ENCODE measurements around the gene TEAD3. TPM values are rescaled to one million over a fixed set of nuclear protein-coding genes. Genes with fewer than 3 reads are reported as not detected.
"Not testable (repeated sequence)": the region's sequence is repeated elsewhere in the genome, so short reads cannot be mapped to it uniquely, and the experiment has no call there.

Gene TEAD3
- total RNA-seq, 4 donors from 2014 or later, result 11.5 to 14.8 (median 13.5) TPM

DNA sequence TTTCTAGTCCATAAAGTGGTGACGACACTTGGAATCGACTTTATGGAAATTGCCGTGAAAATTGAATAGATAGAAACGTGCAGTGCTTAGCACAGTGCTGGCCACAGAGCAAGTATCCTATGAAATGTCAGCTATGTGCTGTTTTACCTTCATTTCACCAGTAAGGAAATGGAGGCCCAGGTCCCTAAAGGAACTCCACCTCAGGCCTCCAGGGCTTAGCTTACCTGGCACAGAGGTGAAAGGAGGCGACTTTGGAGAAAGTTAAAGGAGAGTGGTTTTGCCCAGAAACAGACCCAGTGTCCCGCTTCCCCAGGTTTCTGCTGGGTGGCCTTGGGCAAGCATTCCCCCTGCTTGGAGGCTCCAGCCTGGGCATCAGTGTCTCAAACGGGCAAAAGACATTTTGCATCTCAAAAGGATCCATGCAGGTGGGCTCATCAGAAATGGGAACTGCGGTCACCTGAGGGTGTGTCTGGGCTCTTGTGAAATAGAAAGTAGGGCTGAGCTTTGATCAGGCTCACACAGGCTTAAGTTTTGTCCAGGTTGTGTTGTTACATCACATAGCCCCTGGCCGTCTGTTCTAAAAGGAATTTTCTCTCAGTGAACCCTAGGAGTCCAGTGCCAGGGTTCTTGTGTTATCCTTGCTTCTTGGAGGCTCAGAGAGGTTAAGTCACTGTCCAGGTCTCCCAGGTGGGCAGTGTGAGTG, 22.6 kb upstream of the TEAD3 start:
- no peak for ATAC-seq
- intact Hi-C loops (cut with DNase I; ENCODE audit: low total_unique reads), result no loop called here
- no peaks in the 10 kb centered on the region for H3K36me3 ChIP-seq
- H3K4me1 ChIP-seq, result no peaks in the 10 kb centered on the region
- H3K27ac ChIP-seq, result no peak overlapping the region
- no peak for DNase-seq
- no peak overlapping the region for H3K4me3 ChIP-seq
- no peaks in the 10 kb centered on the region for H3K9me3 ChIP-seq
- no peaks in the 10 kb centered on the region for H3K27me3 ChIP-seq
- TF ChIP-seq POLR2A (IDR thresholded peaks at IDR 0.05), result no peak
- TF ChIP-seq, protein P1, sequence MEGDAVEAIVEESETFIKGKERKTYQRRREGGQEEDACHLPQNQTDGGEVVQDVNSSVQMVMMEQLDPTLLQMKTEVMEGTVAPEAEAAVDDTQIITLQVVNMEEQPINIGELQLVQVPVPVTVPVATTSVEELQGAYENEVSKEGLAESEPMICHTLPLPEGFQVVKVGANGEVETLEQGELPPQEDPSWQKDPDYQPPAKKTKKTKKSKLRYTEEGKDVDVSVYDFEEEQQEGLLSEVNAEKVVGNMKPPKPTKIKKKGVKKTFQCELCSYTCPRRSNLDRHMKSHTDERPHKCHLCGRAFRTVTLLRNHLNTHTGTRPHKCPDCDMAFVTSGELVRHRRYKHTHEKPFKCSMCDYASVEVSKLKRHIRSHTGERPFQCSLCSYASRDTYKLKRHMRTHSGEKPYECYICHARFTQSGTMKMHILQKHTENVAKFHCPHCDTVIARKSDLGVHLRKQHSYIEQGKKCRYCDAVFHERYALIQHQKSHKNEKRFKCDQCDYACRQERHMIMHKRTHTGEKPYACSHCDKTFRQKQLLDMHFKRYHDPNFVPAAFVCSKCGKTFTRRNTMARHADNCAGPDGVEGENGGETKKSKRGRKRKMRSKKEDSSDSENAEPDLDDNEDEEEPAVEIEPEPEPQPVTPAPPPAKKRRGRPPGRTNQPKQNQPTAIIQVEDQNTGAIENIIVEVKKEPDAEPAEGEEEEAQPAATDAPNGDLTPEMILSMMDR (IDR thresholded peaks at IDR 0.05 in 4 of 5, conservative IDR thresholded peaks at IDR 0.05 in 1 of 5), result no peak
- in situ Hi-C loops (cut with MboI; ENCODE audit: low sequenced_read_pairs in 4 of 4), result loop anchor here (5.0 kb wide), 1 partner anchor 218 kb away; the partner anchor contains the start of gene ARMC12 (in 4 of the 4)

DNA sequence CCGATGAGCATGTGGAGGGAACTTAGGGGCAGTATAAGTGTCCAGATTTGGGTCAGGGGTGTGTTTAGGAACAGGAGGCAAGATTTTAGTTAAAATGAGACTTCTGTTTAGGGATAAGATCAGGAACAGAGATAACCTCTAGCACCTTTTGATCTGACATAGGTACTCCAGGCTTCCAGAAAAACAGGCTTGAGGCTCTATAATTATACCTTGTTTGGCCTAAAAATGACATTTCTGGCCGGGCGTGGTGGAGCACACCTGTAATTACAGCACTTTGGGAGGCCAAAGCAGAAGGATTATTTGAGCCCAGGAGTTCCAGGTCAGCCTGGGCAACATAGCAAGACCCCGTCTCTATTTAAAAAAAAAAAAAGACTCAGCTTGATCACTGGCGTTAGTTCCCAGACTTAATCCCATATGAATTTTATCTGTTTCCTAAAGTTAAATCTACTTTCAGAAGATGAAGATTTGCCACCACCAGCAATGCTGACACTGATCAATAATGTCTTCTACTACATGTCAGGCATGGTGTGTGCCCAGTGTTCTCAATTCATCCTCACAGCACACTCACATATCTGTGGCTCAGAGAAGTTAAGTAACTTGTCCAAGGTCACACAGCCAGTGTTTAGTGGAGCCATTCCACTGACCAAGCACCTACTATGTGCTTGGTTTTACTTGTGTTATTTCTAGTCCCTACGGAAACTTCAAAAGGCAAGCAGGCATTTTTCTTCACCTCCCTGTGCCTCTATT, 21.9 kb upstream of the TEAD3 start:
- H3K4me3 ChIP-seq, result no peak overlapping the region
- no peak overlapping the region for H3K27ac ChIP-seq
- TF ChIP-seq, protein P1 (IDR thresholded peaks at IDR 0.05 in 4 of 5, conservative IDR thresholded peaks at IDR 0.05 in 1 of 5), result no peak
- no peak for TF ChIP-seq POLR2A (IDR thresholded peaks at IDR 0.05)
- no peaks in the 10 kb centered on the region for H3K36me3 ChIP-seq
- in situ Hi-C loops (cut with MboI; ENCODE audit: low sequenced_read_pairs in 4 of 4), result no loop called here
- intact Hi-C loops (cut with DNase I; ENCODE audit: low total_unique reads), result no loop called here
- no peaks in the 10 kb centered on the region for H3K27me3 ChIP-seq
- DNase-seq (no peak), ATAC-seq (no peak)
- no peaks in the 10 kb centered on the region for H3K4me1 ChIP-seq
- H3K9me3 ChIP-seq, result no peaks in the 10 kb centered on the region

DNA sequence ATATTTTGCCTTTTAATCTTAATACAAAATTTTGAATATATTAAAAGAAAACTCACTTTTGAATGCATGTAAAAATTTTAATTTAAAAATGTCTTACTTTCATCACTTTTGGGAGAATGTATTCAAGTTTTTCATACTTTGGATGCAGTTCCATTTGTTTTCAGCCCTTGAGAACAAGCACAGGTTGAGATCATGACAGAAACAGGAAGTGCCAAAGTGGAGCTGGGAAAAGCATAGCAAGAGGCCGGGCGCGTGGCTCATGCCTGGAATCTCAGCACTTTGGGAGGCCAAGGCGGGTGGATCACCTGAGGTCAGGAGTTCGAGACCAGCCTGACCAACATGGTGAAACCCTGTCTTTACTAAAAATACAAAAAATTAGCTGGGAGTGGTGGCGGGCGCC, 21.1 kb upstream of the TEAD3 start:
- H3K36me3 ChIP-seq; H3K4me1 ChIP-seq; H3K4me3 ChIP-seq; H3K27me3 ChIP-seq; H3K9me3 ChIP-seq; intact Hi-C loops (cut with DNase I; ENCODE audit: low total_unique reads); DNase-seq; in situ Hi-C loops (cut with MboI; ENCODE audit: low sequenced_read_pairs in 4 of 4); H3K27ac ChIP-seq; ATAC-seq: not testable (repeated sequence)

DNA sequence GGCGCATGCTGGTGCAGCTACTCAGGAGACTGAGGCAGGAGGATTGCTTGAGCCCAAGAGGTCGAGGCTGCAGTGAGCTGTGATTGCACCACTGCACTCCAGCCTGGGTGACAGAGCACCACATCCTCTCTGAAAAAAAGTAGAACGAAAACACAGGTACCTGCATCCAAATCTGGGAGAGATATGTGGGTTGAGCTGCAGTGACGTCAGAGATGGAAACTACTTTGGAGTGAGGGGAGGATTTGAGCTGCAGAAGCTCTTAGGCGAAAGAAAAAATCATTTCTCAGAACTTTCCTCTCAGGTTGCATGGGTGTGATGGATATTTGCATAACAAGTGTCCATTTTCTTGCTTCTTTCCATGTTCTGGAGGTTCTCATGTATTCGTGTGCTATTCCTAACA, 19.8 kb upstream of the TEAD3 start:
- Histone ChIP-seq H3K4me3 (no peak overlapping the region), H3K9me3 (no peaks in the 10 kb centered on the region), H3K36me3 (no peaks in the 10 kb centered on the region), H3K27ac (no peak overlapping the region), H3K27me3 (peaks cover 0 to 6% (median 5%) of the 10 kb centered on the region in 3 donors), H3K4me1 (peaks cover 0 to 4% of the 10 kb centered on the region in 2 donors)
- TF ChIP-seq, protein P1 (IDR thresholded peaks at IDR 0.05 in 4 of 5, conservative IDR thresholded peaks at IDR 0.05 in 1 of 5), result no peak
- TF ChIP-seq POLR2A (IDR thresholded peaks at IDR 0.05), result no peak
- no peak for ATAC-seq
- intact Hi-C loops (cut with DNase I; ENCODE audit: low total_unique reads), result loop anchor here (1.0 kb wide), 1 partner anchor 13 kb away; no protein-coding TSS in a partner anchor
- in situ Hi-C loops (cut with MboI; ENCODE audit: low sequenced_read_pairs in 4 of 4), result no loop called here
- DNase-seq, result no peak

DNA sequence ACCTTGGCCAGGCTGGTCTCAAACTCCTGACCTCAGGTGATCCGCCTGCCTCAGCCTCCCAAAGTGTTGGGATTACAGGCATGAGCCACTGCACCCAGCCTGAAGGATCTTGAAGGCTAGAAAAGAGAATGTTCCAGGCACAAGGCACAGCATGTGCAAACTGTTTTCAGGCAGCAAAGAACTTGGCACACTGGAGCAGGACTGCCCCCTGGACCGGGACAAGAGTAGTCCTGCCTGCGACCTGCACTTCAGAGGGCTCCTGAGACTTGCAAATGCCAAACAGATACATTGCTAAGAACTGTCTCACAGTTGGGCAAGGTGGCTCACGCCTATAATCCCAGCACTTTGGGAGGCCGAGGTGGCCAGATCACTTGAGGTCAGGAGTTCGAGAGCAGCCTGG, 19.1 kb upstream of the TEAD3 start:
- DNase-seq; H3K9me3 ChIP-seq; H3K4me3 ChIP-seq; H3K27ac ChIP-seq; H3K36me3 ChIP-seq; H3K4me1 ChIP-seq; in situ Hi-C loops (cut with MboI; ENCODE audit: low sequenced_read_pairs in 4 of 4); ATAC-seq: not testable (repeated sequence)
- peaks cover 6 to 11% (median 10%) of the 10 kb centered on the region in 3 donors for H3K27me3 ChIP-seq
- intact Hi-C loops (cut with DNase I; ENCODE audit: low total_unique reads), result loop anchor here (1.0 kb wide), 1 partner anchor 13 kb away; no protein-coding TSS in a partner anchor

All from gastrocnemius medialis (tissue), 4 donors.